Measurements from ENCODE around the gene CTU1. TPM values are rescaled to one million over a fixed set of nuclear protein-coding genes. Genes with fewer than 3 reads are reported as not detected.

The CTU1 gene
- total and polyA plus RNA-seq, 10 of the 15 experiments (the other 5 are each of a cell fraction or from before 2014, with no cell fraction given), result 0.02 to 10.5 (median 3.0) TPM; not detected in 1

GRCh38 chr19:51099047-51099382, 9.2 kb downstream of the CTU1 start:
- in situ Hi-C loops (cut with MboI), result loop anchor here (10.0 kb wide), 1 partner anchor 164 kb away; no protein-coding TSS in a partner anchor
- ChIA-PET RAD21 (ENCODE audit: unreplicated experiment) (no interaction called here), SMC1A (ENCODE audit: uncharacterized antibody, unreplicated experiment) (no interaction called here), POLR2A (no interaction called here), CTCF (no interaction called here)
- no peak overlapping the region for H3K4me3 ChIP-seq
- intact Hi-C loops (cut with micrococcal nuclease; ENCODE audit: unreplicated experiment), result no loop called here
- FAIRE-seq (no peak), ATAC-seq (no peak), DNase-seq (ENCODE audit: low read depth, low spot score) (no peak)
- no peak overlapping the region for H3K9ac ChIP-seq (ENCODE audit: control insufficient read depth, insufficient read depth, low read length)
- WGBS (ENCODE audit: insufficient coverage, insufficient replicate concordance, low lambda C conversion rate, missing lambda C conversion rate), result 95% methylated on average over 19 of the region's 22 CpGs
- peaks cover 6% of the 10 kb centered on the region in 2 experiments; a peak in 3 of 4 replicates for H3K36me3 ChIP-seq (ENCODE audit: control insufficient read depth in 2 of 2, insufficient read depth in 2 of 2, low read length in 1 of 2)
- H3K27me3 ChIP-seq (replicated peaks in 1 of 2; ENCODE audit: control insufficient read depth in 2 of 2, insufficient read depth in 2 of 2, low read length in 1 of 2), result no peaks in the 10 kb centered on the region
- no peak overlapping the region for H3K27ac ChIP-seq (ENCODE audit: control insufficient read depth, insufficient read depth)
- H2AFZ ChIP-seq (ENCODE audit: control insufficient read depth, low read depth, low read length), result no peak overlapping the region
- no peaks in the 10 kb centered on the region; the same call in 1 of the 2 replicates for H4K20me1 ChIP-seq (ENCODE audit: control insufficient read depth, insufficient read depth)
- no peak overlapping the region for H3K4me2 ChIP-seq (ENCODE audit: control insufficient read depth, insufficient read depth)
- TF ChIP-seq ASH2L (IDR thresholded peaks at IDR 0.05; ENCODE audit: borderline replicate concordance, low read depth) (no peak), POLR2A (IDR thresholded peaks at IDR 0.05; ENCODE audit: low read depth, low read length) (no peak), E2F4 (IDR thresholded peaks at IDR 0.05; ENCODE audit: low read depth, low read length) (no peak), BRCA1 (IDR thresholded peaks at IDR 0.05; ENCODE audit: low read depth, low read length) (no peak), HDAC6 (IDR thresholded peaks at IDR 0.05; ENCODE audit: unreplicated experiment) (no peak), TBL1XR1 (IDR thresholded peaks at IDR 0.05; ENCODE audit: low read depth, low read length) (no peak), IKZF1 (conservative IDR thresholded peaks at IDR 0.05) (no peak), ZNF687 (IDR thresholded peaks at IDR 0.05) (no peak), POU2F2 (IDR thresholded peaks at IDR 0.05; ENCODE audit: borderline replicate concordance, low read depth, low read length) (no peak), EGR1 (IDR thresholded peaks at IDR 0.05; ENCODE audit: borderline replicate concordance in 1 of 2, low read depth in 2 of 2, low read length in 2 of 2) (no peak), MYB (IDR thresholded peaks at IDR 0.05; ENCODE audit: borderline replicate concordance, low read depth, low read length) (no peak), NBN (IDR thresholded peaks at IDR 0.05) (no peak), IKZF2 (IDR thresholded peaks at IDR 0.05) (no peak), CHD2 (IDR thresholded peaks at IDR 0.05; ENCODE audit: borderline replicate concordance, low read depth, low read length) (no peak), YBX1 (IDR thresholded peaks at IDR 0.05) (no peak)
- TF ChIP-seq, protein P1, sequence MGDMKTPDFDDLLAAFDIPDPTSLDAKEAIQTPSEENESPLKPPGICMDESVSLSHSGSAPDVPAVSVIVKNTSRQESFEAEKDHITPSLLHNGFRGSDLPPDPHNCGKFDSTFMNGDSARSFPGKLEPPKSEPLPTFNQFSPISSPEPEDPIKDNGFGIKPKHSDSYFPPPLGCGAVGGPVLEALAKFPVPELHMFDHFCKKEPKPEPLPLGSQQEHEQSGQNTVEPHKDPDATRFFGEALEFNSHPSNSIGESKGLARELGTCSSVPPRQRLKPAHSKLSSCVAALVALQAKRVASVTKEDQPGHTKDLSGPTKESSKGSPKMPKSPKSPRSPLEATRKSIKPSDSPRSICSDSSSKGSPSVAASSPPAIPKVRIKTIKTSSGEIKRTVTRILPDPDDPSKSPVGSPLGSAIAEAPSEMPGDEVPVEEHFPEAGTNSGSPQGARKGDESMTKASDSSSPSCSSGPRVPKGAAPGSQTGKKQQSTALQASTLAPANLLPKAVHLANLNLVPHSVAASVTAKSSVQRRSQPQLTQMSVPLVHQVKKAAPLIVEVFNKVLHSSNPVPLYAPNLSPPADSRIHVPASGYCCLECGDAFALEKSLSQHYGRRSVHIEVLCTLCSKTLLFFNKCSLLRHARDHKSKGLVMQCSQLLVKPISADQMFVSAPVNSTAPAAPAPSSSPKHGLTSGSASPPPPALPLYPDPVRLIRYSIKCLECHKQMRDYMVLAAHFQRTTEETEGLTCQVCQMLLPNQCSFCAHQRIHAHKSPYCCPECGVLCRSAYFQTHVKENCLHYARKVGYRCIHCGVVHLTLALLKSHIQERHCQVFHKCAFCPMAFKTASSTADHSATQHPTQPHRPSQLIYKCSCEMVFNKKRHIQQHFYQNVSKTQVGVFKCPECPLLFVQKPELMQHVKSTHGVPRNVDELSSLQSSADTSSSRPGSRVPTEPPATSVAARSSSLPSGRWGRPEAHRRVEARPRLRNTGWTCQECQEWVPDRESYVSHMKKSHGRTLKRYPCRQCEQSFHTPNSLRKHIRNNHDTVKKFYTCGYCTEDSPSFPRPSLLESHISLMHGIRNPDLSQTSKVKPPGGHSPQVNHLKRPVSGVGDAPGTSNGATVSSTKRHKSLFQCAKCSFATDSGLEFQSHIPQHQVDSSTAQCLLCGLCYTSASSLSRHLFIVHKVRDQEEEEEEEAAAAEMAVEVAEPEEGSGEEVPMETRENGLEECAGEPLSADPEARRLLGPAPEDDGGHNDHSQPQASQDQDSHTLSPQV (IDR thresholded peaks at IDR 0.05), result no peak
- no TSS peak for BruUV-seq (replicated peaks)
- H3K4me1 ChIP-seq (ENCODE audit: control insufficient read depth, insufficient read depth, low read length), result no peaks in the 10 kb centered on the region; the same call in 1 of the 2 replicates
- H3K9me3 ChIP-seq (replicated peaks; ENCODE audit: control insufficient read depth, insufficient read depth, low read length), result no peaks in the 10 kb centered on the region
- no peaks in the 10 kb centered on the region for H3K79me2 ChIP-seq (ENCODE audit: control insufficient read depth, insufficient read depth, low read length)

Data from GM12878 (cell line).